GDM1 (cell line): Measurements from ENCODE around the gene TAF4.
"Not testable (repeated sequence)": the region's sequence is repeated elsewhere in the genome, so short reads cannot be mapped to it uniquely, and the experiment has no call there.

Experiments
- DNase-seq: peaks from one replicate; lab custom pipeline; 2025; lab: John Stamatoyannopoulos, UW

Gene TAF4

DNA sequence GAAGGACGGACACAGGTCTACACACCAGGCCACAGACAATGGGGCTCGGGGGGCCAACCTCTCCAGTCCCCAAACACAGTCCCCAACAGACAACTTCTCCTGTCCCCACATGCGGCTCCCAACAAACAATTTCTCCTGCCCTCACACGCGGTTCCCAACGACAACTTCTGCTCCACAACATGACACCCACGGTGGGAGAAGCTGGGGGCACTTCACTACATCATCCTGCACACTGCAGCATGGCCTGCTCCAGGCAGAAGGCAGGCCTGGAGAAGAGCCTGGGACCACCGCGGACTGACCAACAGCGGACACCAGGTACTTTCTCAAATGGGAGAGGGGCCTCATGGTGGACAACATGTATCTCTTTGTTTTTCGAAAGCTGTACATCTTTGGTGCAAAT lies 6.7 kb downstream of the TAF4 start:
- DNase-seq = no peak

DNA sequence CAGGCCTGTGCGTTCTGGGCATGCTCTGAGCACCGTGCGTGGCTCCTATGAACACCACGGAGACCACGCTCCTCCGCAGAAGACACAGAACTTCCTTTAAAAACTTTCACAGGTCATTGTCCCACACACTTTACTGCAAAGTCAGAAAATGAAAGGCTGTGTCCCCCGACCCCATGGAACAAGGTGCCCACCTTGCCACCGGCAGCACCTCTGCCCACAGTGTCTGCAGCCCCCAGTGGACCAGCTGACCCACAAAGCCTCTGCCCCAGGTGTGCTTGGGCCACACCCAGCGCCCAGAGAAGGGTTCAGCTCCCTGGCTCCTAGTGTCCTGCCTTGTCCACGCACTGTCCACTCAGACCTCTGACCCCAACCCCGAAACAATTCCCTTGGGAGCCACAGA lies 8.7 kb downstream of the TAF4 start:
- no peak for DNase-seq

DNA sequence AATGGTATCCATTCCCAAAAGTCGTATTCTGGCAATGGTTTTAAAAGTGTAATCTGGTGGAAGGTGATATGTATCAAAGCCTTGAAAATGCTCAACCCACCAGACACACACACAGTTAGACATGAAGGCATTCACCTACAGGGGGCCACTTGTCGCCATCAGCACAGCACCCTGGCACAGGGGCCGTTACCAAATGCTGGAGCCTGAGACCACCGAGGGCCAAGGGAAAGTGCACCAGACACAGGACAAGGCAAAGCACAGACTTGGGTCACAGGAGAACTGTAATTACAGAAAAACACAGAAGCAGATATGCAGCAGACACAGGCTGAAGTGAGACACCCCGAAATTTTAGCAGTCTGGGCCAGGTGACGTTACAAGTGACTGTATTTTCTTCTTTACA lies 9.3 kb downstream of the TAF4 start:
- no peak for DNase-seq

DNA sequence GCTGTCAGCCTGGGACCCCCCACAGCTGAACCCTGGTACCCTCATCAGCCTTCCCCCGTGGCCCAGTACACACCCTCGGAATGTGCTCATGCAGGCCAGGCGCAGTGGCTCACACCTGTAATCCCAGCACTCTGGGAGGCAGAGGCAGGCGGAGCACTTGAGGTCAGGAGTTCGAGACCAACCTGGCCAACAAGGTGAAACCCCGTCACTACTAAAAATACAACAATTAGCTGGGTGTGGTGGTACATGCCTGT lies 9.9 kb downstream of the TAF4 start:
- DNase-seq = not testable (repeated sequence)

DNA sequence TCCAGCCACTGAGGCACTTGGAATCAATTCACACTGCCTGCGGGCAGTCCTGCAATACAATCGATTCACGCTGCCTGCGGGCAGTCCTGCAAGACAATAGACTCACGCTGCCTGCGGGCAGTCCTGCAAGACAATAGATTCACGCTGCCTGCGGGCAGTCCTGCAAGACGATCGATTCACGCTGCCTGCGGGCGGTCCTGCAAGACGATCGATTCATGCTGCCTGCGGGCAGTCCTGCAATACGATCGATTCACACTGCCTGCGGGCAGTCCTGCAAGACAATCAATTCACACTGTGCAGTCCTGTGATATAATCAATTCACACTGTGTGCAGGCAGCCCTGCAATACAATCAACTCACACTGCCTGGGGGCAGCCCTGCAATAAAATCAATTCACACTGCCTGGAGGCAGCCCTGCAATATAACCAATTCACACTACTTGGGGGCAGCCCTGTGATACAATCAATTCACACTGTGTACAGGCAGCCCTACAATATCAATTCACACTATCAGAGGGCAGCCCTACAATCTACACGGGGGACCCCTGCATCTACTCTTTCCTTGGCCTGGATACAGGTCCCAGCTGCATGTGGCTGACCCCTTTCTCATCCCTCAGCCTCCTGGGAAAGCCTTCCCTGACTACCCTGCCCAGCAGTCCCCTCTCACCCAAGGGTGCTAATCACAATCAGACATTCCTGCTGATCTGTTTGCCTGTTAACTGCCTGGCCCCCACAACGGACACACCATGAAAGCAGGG lies 10.4 kb downstream of the TAF4 start:
- no peak for DNase-seq

DNA sequence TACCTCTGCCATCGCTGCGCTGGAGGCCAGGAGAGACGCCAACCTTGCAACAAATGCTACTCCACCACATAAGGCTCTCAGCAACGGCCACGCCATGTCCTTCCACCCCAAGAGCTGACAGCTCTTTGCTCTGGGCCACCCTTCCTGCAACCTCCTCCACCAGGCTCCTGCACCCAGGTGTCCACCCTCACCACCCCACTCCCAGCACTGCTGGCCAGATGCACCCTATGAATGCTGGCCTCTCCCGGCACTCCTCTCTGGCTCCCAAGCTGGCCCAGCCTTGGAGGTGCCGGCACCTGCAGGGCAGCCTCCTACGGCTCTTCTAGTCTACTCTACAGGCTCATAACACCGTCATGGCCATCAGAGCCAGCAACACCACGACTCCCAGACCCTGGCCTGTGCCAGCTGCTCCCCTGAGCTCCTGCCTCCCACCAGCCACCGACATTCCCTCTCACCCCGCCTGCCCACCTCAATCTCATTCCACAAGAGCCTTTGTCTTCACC lies 11.2 kb downstream of the TAF4 start:
- no peak for DNase-seq

DNA sequence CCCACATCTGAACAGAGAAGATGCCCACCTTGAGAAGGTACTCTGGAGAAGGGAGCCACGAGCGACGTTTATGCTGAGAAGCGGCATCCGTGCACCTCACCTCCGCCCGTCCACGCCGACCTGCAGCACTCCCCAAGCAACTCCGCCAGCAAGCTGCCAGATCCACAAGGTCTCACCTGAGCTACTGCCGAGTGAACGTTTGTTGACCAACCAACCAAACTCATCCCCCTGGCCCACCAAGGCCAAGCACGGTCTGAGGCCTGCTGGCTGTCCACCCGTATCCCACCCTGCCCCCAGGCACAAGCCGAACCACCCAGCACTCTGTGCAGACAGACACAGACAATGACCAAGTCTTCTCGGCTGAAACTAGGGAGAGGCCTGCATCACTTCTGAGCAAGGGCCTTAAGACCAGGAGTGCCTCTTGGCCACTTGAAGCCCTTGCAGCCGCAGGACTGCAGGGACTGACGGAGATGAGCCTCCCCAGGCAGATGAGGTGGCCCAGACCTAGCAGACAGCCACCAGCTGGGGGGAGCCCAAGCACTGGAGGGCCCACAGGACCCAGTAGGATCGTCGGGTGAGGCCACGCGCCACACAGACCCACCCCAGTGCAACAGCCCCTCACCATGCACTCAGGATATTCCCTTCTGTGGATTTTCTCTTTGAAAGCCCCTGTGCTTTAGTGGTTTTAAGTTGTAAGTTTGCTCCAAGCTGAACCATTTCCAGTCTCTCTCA lies 12.1 kb downstream of the TAF4 start:
- no peak for DNase-seq

DNA sequence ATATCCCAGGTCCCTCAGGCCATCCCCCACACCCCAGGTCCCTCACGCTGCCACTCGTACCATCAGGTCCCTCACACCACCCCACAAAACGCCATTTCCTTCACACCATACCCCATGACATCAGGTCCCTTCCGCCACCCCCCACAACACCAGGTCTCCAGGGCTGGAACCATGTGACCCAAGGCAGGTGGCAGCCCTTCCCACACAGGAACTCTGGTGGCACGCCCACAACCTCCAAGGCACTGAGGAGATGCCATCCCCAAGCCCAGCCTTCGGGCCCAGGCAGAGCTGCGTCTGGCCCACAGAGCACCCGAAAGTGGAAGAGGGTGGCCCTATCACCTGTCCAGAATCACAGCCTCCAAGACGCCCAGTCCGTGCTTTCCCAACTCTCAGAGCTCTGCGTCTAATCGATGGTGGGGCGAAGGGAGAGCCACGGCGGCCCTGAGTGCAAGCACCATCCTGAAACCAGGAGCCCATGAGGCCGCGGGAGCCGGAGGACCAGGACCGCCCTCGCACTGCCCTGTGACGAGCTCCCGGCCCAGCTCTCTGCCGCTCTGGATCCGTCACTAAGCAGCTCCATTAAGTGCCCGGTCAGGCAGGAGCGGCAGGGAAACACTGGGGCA lies 12.7 kb downstream of the TAF4 start:
- no peak for DNase-seq

DNA sequence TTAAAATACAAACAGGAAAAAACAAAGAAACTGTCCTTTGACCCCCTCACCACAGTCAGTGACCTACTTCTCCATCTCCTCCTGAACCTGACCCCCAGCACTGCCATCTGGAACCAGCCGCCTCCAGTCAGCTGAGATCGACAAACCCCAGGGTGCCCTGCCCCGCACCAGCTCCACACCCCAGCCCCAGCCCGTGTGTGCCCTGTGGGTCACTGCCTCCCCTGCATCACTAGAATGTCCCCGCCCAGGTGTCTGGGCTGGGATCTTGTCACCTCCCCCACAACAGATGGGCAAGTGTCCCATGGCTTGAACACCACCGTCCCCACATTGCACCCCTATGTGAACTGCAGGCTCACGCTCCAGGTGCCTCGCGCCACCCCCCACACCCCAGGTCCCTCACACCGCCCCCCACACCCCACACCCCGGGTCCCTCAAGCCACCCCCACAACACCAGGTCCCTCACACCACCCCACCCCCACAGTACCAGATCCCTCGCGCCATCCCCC lies 13.3 kb downstream of the TAF4 start:
- DNase-seq = no peak

DNA sequence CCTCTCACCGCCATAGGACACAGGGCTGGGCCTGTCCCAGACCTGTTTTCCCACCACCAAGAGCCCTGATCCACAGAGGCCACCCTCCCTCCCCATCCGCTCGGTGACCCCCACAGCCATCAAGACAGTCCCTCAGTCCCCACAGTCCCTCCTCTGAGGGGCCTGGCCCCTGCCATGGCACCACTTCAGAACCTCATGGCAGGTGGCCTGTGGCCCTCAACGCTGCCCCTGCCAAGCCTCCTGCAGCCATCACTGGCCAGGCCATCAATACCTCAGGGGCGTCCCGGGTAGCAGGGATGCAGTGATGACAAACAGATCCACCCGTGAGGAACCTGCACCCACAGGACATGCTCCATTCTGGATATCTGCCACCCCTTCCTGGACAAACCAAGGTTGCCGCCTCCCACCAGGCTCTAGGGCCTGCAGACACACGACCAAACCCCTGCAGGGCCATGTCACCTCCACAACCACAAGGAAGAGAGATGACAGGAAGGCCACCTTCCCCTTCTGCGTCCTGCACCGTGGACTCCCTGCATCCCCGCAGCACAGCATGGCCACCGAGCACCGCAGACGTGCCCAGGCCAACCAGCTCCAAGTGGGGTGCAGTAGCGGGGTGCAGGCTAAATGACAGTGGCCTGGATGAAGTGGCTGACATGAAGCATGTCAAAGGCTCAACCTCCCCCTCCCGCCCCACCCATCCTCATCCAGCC lies 14.0 kb downstream of the TAF4 start:
- DNase-seq = no peak

DNA sequence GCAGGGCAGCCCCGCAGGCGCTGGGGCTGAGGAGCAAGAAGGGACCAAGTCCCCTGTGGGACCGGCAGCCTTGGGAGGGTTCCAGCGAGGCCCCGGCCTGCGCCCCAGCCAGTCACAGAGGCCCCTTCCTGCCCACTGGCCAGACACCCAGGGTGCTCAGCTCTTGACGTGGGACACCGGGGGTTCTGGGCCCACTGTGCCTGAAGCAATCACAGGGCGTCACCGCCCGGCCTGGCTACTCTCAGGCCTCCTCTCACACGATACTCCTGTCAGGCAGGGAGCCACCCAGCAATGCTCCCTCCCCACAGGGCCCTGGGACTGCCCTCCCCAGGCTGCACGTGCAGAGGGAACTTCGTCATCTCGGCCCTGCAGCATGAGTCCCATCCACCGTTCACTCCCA lies 14.5 kb downstream of the TAF4 start:
- DNase-seq = no peak

DNA sequence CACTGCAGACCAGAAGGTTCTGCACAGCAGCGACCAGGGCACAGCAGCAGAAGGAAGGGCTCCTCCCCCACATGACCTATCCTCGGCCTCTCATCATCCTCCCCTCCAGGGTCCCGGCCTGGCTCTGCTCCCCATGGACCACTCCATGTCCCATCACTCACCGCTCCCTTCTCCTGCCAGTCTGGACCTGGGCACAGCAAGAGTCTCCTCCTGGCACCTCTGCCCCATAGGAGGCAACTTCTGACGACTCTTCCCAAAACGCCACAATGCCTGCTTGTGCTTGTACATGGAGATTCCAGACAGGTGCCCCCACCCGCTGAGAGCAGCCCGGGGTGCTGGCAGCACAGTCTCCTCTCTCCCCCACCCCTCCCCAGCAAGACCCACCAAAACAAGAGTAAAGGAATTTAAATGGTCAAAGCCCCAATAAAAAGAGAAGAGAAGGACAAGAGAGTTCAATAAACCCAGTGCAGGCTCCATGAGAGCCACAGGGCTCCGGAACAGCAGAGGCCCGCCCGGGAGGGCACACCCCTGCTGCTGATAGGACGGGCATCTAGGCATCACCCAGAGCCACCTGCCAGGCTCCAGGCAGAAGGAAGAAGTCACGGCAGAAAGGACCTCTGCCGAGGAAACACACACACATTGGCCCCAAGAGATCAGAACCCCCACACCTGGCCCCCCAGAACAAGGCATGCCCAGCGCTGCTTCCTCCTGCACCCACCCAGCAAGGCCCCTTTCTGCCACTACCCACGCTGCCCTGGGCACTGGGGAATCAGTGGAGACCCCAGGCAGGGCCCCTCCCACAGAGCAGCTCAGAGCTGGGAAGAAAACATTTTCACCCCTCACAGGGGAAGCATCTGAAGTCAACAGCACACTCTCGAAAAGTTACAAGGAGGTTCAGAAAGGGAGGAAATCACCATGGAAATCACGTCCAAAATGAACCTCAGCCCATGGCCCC lies 15.2 kb downstream of the TAF4 start:
- DNase-seq = no peak

DNA sequence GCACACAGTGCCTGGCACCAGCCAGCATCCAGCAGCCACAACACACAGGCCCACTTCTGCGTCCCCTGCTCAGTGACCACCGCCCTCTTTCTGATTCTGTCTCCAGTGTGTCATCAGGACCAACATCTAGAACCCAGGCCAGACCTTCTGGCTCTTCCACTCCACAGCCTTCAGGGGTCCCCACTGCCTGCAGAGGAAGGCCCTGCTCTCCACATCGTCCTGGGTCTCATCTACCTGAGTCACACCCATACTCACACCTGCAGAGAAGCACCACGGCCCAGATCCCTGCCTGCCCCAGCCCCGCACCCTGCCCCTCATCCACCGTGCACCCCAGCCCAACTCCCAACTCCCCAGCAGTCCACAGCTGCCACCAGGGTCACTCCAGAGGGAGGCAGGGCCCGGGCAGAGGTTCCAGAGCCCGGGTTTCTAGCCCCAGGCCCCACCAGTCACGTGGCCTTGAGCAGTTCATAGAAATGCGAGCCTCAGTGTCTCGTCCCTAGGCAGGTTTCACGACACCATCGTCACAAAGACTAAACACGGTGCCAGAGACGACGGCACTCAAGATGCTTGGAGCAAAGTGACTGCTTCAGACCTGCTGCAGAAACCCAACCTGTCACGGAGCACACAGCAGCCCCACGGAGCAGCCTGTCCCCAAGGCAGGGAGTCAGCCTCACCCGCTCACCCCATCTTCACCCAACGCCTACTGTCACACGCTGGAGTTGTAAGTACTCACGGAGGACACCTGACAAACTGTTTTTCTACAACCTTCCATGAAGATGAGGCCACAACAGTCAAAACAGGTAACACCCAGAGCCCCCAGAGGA lies 16.1 kb downstream of the TAF4 start:
- DNase-seq = no peak

DNA sequence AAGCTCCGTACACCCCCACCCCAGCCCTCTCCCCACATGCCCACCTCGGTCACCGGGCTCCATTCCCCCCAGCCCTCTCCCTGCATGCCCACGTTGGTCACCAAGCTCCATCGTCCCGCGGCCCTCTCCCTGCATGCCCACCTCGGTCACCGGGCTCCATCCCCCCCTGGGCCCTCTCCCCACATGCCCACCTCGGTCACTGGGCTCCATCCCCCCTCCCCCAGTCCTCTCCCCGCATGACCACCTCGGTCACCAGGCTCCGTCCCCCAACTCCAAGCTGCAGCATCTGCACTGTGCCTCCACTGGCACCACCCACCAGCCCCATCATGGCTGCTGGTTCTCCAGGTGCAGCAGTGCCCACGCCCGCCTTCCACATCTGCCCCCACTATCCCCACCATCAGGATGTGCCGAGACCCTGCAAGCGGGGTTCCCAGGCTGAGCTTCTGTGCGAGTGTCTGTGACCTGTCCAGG lies 16.8 kb downstream of the TAF4 start:
- no peak for DNase-seq

DNA sequence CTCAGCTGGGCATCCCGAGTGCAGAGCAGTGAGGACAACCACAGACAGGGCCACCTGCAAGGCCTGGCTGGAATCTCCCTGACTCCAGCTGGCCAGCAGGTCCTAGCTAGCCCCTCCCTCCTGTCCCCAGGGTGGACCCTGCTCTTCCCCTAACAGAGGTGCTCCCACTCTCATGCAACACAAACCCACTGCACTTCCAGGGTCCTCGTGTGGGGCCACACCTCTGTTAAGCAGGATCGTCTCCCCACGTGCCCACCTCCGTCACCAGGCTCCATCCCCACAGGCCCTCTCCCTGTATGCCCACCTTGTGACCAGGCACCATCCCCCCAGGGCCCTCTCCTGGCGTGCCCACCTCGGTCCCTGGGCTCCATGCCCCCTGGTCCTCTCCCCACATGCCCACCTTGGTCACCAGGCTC lies 17.3 kb downstream of the TAF4 start:
- DNase-seq = no peak

DNA sequence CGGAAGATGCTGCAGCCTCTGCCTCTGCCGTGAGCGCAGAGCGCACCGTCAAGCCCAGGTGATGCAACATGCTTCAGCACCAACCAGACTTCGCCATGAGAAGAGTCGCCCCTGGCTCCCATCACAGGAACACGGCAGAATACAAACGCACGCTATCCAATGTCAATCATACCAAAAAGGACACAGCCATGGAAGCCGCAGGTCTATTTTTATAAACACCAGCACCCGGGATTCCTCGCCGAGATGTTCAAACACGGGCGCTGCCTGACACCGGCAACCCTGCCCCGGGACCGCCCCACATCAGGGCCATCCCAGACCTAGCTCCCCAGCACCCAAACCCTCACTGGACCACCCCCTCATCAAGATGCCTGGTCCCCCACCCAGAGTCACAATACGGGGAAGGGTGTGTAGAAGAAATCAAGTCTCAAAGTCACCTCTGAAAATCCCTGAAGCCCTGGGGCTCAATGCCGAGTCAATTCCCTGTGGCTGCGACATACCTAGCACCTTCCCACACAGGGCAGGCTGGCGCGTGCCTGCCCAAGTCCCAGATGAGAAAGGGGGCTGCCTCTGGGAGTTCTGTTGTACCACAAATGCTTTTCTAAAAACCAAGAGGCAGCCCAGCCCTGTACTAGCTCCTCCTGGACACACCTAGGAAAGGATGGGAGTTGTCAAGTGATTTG lies 17.9 kb downstream of the TAF4 start:
- no peak for DNase-seq

DNA sequence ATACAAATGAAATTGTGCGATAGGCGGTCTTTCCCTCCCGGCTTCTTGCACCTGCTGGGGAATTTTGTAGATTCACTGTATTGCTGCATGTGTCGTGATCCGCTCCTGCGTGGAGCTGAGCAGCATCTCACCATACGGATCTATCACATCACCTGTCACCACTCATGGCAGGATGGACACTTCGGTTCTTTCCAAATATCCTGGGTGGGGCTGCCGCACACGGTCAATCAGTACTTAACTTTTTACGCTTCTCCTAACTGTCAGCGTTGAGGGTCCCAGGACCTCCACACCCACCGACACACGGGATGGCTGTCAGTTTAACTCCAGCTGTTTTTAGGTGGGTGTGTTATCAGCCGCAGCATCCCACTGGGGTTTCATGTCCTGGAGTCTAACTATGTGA lies 19.2 kb downstream of the TAF4 start:
- no peak for DNase-seq

DNA sequence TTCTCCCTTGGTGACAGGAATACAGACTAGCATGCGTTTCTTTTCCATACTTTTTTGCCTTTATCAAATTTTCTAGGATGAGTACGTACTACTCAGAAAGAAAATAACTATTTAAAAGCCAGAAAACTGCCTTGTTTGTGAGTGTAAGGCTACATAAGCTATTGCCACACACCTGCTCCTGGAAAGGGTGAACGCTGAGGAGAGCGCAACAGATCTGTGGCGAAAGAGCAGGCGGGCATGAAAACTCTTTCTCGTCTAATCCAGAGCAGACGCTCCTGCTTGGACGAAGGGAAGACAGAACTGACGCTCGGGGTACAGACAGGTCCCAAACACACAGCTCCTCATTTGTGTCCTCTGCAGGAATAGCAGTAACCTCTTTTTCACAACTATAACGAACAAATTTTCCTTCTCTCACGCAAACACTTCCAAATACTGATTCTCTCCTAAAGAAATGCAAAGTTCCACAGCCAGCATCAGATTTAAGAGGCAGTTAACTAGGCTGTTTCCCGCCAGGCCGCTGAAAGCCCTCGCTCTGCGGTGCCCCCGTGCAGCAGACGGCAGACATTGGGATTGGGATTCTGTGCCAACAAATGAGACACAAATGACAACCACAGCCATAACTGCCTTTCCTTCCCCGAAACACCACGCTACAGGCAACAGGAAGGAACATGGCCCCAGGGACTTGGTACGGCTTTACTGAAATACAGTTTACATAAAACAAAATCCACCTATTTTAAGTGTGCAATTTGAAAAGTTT lies 20.0 kb downstream of the TAF4 start:
- no peak for DNase-seq

DNA sequence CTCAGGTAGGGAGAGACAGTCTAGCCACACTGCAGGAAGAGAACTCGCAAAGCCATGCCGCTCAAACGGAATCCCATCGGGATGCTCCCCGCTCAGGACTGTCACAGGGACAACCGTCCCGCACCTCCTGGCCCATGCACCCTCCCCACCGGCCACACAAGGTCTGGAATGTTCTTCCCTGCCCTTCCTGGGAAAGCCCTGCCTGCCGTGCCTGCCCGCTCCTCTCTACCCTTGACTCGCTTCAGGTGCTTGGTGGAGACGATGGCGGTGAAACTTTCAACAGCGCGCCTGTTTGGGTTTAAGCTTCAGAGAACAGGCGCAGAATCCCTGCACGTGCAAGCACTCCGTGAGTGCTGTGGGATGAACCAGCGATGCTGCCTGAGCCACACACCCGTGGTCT lies 20.6 kb downstream of the TAF4 start:
- no peak for DNase-seq
